ENCODE results near the gene SLFN5. TPM values are rescaled to one million over a fixed set of nuclear protein-coding genes. Genes with fewer than 3 reads are reported as not detected.
A peak's percentile ranks its signal among the peaks of the same experiment; 100 is the strongest.
"Not testable (repeated sequence)": the region's sequence is repeated elsewhere in the genome, so short reads cannot be mapped to it uniquely, and the experiment has no call there.

SLFN5 gene
- total RNA-seq, 2 donors from 2014 or later = 7.8 to 8.9 TPM

DNA sequence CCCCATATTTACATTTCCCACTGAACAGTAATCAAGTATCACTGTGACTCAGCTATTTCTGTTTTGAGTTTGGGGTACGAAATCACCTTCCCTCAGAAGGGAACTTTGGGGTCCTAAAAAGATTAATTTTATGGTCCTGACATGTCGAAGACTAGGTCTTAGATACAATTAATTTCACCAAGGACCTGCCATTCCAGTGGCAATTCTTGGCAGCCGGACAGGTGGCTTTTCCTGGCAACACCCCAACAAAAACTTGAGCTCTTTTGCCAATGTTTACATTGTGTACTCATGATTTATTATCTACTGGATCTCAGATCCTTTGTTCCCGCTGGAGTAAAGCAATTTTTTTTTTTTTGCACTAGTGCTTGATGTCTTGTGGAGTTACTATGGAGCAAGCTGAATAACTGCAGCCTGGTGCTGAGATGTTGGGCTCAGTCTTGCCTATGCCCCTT is 14.4 kb downstream of the SLFN5 start:
- peak; percentile 74 for ATAC-seq
- H3K9me3 ChIP-seq = no peaks in the 10 kb centered on the region
- intact Hi-C loops (cut with DNase I) = no loop called here
- H3K4me3 ChIP-seq = no peak overlapping the region
- peaks cover 43% of the 10 kb centered on the region for H3K4me1 ChIP-seq
- H3K27me3 ChIP-seq = no peaks in the 10 kb centered on the region
- no peaks in the 10 kb centered on the region for H3K36me3 ChIP-seq (replicated peaks in 1 of 2; ENCODE audit: insufficient read depth in 1 of 2, low read depth in 2 of 2)
- H3K27ac ChIP-seq = peak overlapping the region in 3 of 4 donors; percentile 59 to 64 (median 60)
- 5 to 12% methylated on average over 4 of the region's 4 CpGs for WGBS, 2 donors
- peak; percentile 74 to 86 (median 82) for DNase-seq
- TF ChIP-seq, protein P1, sequence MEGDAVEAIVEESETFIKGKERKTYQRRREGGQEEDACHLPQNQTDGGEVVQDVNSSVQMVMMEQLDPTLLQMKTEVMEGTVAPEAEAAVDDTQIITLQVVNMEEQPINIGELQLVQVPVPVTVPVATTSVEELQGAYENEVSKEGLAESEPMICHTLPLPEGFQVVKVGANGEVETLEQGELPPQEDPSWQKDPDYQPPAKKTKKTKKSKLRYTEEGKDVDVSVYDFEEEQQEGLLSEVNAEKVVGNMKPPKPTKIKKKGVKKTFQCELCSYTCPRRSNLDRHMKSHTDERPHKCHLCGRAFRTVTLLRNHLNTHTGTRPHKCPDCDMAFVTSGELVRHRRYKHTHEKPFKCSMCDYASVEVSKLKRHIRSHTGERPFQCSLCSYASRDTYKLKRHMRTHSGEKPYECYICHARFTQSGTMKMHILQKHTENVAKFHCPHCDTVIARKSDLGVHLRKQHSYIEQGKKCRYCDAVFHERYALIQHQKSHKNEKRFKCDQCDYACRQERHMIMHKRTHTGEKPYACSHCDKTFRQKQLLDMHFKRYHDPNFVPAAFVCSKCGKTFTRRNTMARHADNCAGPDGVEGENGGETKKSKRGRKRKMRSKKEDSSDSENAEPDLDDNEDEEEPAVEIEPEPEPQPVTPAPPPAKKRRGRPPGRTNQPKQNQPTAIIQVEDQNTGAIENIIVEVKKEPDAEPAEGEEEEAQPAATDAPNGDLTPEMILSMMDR (IDR thresholded peaks at IDR 0.05) = peak in 1 of 7 experiments; percentile 37
- no peak for TF ChIP-seq POLR2A (IDR thresholded peaks at IDR 0.05)

DNA sequence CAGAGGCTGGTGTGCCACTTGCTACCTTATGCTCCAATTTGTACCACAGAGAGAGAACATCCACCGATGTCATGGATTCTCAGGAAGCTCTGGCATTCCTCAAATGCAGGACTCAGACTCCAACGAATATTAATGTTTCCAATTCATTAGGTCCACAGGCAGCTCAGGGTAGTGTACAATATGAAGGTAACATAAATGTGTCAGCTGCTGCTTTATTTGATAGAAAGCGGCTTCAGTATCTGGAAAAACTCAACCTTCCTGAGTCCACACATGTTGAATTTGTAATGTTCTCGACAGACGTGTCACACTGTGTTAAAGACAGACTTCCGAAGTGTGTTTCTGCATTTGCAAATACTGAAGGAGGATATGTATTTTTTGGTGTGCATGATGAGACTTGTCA is 16.1 kb downstream of the SLFN5 start:
- 92 to 97% methylated on average over 6 of the region's 6 CpGs for WGBS, 2 donors
- no peak overlapping the region for H3K4me3 ChIP-seq
- H3K27ac ChIP-seq = no peak overlapping the region
- peaks cover 0 to under 1% of the 10 kb centered on the region in 2 donors for H3K36me3 ChIP-seq (replicated peaks in 1 of 2; ENCODE audit: insufficient read depth in 1 of 2, low read depth in 2 of 2)
- ATAC-seq (no peak), DNase-seq (no peak)
- no peaks in the 10 kb centered on the region for H3K27me3 ChIP-seq
- H3K4me1 ChIP-seq = peaks cover 34% of the 10 kb centered on the region
- intact Hi-C loops (cut with DNase I) = no loop called here
- TF ChIP-seq, protein P1 (IDR thresholded peaks at IDR 0.05) = no peak
- no peak for TF ChIP-seq POLR2A (IDR thresholded peaks at IDR 0.05)
- H3K9me3 ChIP-seq = no peaks in the 10 kb centered on the region

GRCh38 chr17:35265071-35265470 is 22.2 kb downstream of the SLFN5 start:
- Histone ChIP-seq H3K27me3 (no peaks in the 10 kb centered on the region), H3K9me3 (no peaks in the 10 kb centered on the region), H3K4me1 (no peaks in the 10 kb centered on the region), H3K4me3 (no peak overlapping the region), H3K27ac (no peak overlapping the region), H3K36me3 (replicated peaks in 1 of 2; ENCODE audit: insufficient read depth in 1 of 2, low read depth in 2 of 2) (peaks cover 8 to 12% of the 10 kb centered on the region in 2 donors)
- DNase-seq = no peak
- intact Hi-C loops (cut with DNase I) = no loop called here
- TF ChIP-seq POLR2A (IDR thresholded peaks at IDR 0.05) = no peak
- TF ChIP-seq, protein P1 (IDR thresholded peaks at IDR 0.05) = no peak
- no peak for ATAC-seq
- 91 to 92% methylated on average over 5 of the region's 5 CpGs for WGBS, 2 donors

DNA sequence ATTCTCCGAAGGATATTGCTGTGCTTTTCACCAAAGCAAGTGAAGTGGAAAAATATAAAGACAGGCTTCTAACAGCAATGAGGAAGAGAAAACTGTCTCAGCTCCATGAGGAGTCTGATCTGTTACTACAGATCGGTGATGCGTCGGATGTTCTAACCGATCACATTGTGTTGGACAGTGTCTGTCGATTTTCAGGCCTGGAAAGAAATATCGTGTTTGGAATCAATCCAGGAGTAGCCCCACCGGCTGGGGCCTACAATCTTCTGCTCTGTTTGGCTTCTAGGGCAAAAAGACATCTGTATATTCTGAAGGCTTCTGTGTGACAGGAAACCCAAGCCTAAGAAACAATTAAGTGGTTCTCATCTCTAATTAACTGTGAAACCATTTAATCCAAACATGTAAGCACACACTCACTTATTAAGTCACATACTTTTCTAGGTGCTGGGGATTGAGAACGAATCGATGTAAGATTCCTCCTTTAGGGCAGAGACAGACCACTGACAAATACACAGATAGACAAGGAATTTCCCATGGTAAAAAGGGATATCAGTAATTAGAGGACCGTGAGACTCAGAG is 22.8 kb downstream of the SLFN5 start:
- ATAC-seq (no peak), DNase-seq (no peak)
- WGBS, 2 donors = 83 to 87% methylated on average over 11 of the region's 11 CpGs
- no peaks in the 10 kb centered on the region for H3K4me1 ChIP-seq
- TF ChIP-seq POLR2A (IDR thresholded peaks at IDR 0.05) = no peak
- TF ChIP-seq, protein P1 (IDR thresholded peaks at IDR 0.05) = no peak
- H3K27ac ChIP-seq = no peak overlapping the region
- H3K36me3 ChIP-seq (replicated peaks in 1 of 2; ENCODE audit: insufficient read depth in 1 of 2, low read depth in 2 of 2) = peaks cover 8 to 12% of the 10 kb centered on the region in 2 donors
- no peaks in the 10 kb centered on the region for H3K9me3 ChIP-seq
- no peaks in the 10 kb centered on the region for H3K27me3 ChIP-seq
- intact Hi-C loops (cut with DNase I) = no loop called here
- no peak overlapping the region for H3K4me3 ChIP-seq

DNA sequence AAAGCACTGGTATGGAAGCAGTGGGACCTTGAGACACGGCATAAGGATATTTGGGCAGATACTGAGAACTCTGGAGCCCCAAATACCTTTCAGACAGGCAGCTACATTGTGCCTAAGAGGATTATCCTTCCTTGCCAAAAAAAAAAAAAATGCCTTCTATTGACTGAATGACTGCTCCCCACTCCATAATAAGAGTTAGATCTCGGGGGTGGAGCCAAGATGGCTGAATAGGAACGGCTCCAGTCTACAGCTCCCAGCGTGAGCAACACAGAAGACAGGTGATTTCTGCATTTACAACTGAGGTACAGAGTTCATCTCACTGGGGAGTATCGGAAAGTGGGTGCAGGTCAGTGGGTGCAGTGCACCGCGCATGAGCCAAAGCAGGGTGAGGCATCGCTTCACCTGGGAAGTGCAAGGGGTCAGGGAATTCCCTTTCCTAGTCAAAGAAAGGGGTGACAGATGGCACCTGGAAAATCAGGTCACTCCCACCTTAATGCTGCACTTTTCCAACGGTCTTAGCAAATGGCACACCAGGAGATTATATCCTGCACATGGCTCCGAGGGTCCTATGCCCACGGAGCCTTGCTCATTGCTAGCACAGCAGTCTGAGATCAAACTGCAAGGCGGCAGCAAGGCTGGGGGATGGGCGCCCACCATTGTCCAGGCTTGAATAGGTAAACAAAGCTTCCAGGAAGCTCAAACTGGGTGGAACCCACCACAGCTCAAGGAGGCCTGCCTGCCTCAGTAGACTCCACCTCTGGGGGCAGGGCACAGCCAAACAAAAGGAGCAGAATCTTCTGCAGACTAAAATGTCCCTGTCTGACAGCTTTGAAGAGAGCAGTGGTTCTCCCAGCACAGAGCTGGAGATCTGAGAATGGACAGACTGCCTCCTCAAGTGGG is 31.5 kb downstream of the SLFN5 start:
- H3K27ac ChIP-seq; H3K36me3 ChIP-seq (replicated peaks in 1 of 2; ENCODE audit: insufficient read depth in 1 of 2, low read depth in 2 of 2); H3K4me1 ChIP-seq; intact Hi-C loops (cut with DNase I); H3K4me3 ChIP-seq; H3K9me3 ChIP-seq; ATAC-seq; DNase-seq; H3K27me3 ChIP-seq: not testable (repeated sequence)
- 72 to 74% methylated on average over 12 to 13 of the region's 13 CpGs for WGBS, 2 donors

DNA sequence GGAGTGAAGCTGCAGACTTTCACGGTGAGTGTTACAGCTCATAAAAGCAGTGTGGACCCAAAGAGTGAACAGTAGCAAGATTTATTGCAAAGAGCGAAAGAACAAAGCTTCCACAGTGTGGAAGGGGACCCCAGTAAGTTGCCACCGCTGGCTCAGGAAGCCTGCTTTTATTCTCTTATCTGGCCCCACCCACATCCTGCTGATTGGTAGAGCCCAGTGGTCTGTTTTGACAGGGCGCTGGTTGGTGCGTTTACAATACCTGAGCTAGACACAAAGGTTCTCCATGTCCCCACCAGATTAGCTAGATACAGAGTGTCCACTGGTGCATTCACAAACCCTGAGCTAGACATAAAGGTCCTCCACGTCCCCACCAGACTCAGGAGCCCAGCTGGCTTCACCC is 35.6 kb downstream of the SLFN5 start:
- H3K36me3 ChIP-seq (replicated peaks in 1 of 2; ENCODE audit: insufficient read depth in 1 of 2, low read depth in 2 of 2); H3K4me1 ChIP-seq; H3K9me3 ChIP-seq; H3K27ac ChIP-seq; DNase-seq; ATAC-seq; H3K27me3 ChIP-seq; intact Hi-C loops (cut with DNase I); H3K4me3 ChIP-seq: not testable (repeated sequence)
- WGBS, 2 donors = 73 to 84% methylated on average over 4 to 6 of the region's 6 CpGs

DNA sequence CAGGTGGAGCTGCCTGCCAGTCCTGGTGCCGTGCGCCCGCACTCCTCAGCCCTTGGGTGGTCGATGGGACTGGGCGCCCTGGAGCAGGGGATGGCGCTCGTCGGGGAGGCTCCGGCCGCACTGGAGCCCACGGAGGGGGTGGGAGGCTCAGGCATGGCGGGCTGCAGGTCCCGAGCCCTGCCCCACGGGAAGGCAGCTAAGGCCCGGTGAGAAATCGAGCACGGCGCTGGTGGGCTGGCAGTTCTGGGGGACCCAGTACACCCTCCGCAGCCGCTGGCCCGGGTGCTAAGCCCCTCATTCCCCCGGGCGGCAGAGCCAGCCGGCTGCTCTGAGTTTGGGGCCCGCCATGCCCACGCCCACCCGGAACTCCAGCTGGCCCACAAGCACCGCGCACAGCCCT is 36.0 kb downstream of the SLFN5 start:
- H3K4me3 ChIP-seq; intact Hi-C loops (cut with DNase I); ATAC-seq; H3K27me3 ChIP-seq; H3K36me3 ChIP-seq (replicated peaks in 1 of 2; ENCODE audit: insufficient read depth in 1 of 2, low read depth in 2 of 2); DNase-seq; H3K27ac ChIP-seq; H3K4me1 ChIP-seq; H3K9me3 ChIP-seq: not testable (repeated sequence)
- 92% methylated on average over 29 of the region's 29 CpGs; no CpG with 5 or more reads in 1 of the 2 donors for WGBS, 2 donors

All from body of pancreas (tissue), 4 donors.